ENCODE data around the gene KRT72.

GRCh38 chr12:52636592-52637258, 35.5 kb upstream of the KRT72 start:
- TF ChIP-seq FOXM1 (IDR thresholded peaks at IDR 0.05; ENCODE audit: borderline replicate concordance) (no peak), FOXK2 (IDR thresholded peaks at IDR 0.05) (no peak), SUZ12 (IDR thresholded peaks at IDR 0.05) (no peak), HDGF (IDR thresholded peaks at IDR 0.05; ENCODE audit: borderline replicate concordance) (no peak), BHLHE40 (IDR thresholded peaks at IDR 0.05; ENCODE audit: borderline replicate concordance) (no peak), SP1 (IDR thresholded peaks at IDR 0.05) (no peak)
